Measurements from ENCODE around the gene CRY2. TPM values are rescaled to one million over a fixed set of nuclear protein-coding genes. Genes with fewer than 3 reads are reported as not detected.

Gene CRY2
- 4.5 and 6.7 TPM in 2 replicates for total RNA-seq

DNA sequence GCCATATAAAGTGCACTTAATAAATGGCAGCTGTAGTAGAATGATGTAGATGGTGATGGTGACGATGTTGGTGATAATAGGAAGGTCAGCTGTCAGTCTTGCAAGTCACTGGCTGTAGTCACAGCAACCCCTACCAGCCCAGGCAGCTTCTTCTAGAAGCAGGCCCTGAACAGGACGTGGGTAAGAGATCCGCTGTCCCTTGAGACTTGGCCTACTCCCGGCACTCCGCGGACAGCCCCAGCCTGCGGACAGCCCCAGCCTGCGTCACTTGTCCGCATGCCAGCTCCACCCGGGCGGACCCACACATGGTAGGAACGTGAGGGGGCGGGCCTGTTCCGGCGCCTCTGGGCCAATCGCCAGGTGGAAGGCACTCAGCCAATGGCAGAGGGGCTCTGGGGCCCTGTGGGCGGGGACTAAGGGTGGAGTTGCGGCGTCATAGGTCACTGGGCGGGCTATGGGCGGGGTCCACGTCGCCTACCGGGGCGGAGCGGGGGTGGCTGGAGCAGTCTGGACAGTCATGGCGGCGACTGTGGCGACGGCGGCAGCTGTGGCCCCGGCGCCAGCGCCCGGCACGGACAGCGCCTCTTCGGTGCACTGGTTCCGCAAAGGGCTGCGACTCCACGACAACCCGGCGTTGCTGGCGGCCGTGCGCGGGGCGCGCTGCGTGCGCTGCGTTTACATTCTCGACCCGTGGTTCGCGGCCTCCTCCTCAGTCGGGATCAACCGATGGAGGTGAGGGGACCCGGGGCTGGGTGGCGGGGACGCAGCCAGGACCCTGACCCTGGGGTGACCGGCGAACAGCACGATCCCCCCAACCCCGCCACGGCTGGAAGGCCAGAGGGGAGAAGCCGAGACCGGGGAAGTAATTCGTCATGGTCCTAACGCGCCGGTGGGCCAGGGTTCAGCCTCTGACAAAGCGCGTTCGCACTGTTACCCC lies at the start of gene CRY2:
Gene CRY2, plus strand, starts transcription at position 502 of the 937 bp plus-strand sequence. Its CDS starts 16 bp downstream, at position 518.

GRCh38 chr11:45804761-45805304 lies 42.4 kb upstream of the CRY2 start, which contains the start of gene SLC35C1:
Gene SLC35C1 (plus strand): TSS chr11:45805149. CDS start chr11:45805802, 653 bp downstream.

DNA sequence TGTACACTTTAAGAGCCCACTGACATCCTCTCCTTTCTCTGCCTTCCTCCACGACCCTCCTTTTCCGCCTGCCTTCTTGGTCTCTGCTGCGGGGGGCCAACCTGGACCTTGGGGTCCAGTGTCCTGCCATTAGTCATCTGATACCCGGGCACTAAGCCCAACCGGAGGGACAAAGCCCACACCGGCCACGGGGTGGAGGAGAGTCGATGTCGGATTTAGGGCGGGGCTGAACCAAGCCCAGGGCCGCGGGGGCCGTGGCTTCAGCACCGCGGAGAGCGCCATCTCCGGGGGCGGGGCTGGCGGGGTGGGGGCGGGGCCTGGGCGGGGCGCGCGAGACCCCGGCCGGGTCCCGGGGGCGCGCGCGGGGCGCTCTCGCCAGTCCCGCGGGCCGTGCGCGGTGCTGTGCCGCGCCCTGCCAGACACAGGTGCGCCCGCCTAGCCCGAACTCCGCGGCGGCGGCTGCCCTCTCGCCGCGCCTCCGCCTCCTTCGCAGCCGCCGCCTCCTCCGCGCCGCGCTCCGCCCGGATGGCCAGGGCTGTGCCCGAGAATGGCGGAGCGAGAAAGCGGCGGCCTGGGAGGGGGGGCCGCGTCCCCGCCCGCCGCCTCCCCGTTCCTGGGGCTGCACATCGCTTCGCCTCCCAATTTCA lies 38.1 kb downstream of the CRY2 start, which contains the start of gene MAPK8IP1:
Gene MAPK8IP1, plus strand, starts transcription at position 378 of the 647 bp plus-strand sequence. Its CDS starts 170 bp downstream, at position 548.

GRCh38 chr11:45906965-45907611 lies 59.8 kb downstream of the CRY2 start, which contains the start of gene FREY1:
Gene FREY1 (minus strand): TSS chr11:45907271. CDS start chr11:45907245, 26 bp downstream.

DNA sequence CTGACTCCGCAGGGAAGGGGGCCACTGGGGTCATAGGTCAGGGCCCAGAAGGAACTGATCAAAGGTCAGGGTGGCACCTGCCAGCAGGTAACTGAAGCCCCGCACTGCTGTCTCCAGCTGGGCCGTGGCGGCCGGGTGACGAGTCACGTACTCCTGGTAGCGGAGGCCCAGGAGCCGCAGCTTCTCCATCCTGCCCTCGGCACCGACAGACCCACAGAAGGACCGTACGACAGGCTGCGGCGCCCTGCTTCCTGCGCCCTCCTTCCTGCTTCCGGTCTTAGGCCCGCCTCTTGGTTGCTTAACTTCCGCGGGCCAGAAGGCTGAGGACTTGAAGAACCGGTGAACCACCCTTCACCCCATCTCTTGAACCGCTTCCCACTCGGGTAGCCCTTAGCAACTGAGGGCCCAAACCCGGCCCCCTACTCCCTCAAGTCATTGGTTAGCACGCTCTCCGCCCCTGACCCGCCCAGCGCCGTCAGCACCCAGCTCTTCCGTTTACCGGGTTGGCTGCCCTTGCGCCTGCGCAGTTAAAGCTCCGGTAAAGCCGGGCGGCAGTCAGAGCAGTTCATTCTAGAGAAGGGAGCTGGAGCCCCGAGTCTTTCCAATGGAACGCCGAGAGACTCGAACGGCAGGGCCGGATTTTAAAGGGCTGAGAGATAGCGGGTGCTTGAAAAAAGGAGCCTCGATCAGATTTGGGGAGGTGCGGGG lies 70.5 kb downstream of the CRY2 start, which contains the start of gene PEX16:
Gene PEX16, minus strand, starts transcription at position 255 of the 708 bp plus-strand sequence. Its CDS starts 66 bp downstream, at position 189.

GRCh38 chr11:45922425-45923082 lies 75.3 kb downstream of the CRY2 start, which contains the start of gene LARGE2:
Gene LARGE2 (plus strand): TSS chr11:45922656. CDS start chr11:45922883, 227 bp downstream.

Other genes starting within 250 kb of the CRY2 start
- gene CHST1, start 181.9 kb upstream of the CRY2 start, total RNA-seq, result 15.2 and 64.6 TPM in 2 replicates
- gene SLC35C1, start 42.3 kb upstream of the CRY2 start, total RNA-seq, result 5.6 and 8.4 TPM in 2 replicates
- gene MAPK8IP1, start 38.2 kb downstream of the CRY2 start, total RNA-seq, result 4.1 and 5.2 TPM in 2 replicates
- 0.65 and 1.7 TPM in 2 replicates for gene FREY1, start 59.8 kb downstream of the CRY2 start, total RNA-seq
- gene PEX16, start 70.4 kb downstream of the CRY2 start, total RNA-seq, result 38.3 and 43.2 TPM in 2 replicates
- gene LARGE2, start 75.2 kb downstream of the CRY2 start, total RNA-seq, result under 0.01 TPM in 1 of 2 replicates, not detected in the other